Stimulated activated CD4-positive, alpha-beta T cell treated with anti-CD3 and anti-CD28 coated beads, Interleukin-4, amount 100 ng/mL, for 1 hour (primary cell): ENCODE results near the gene ZC3H8.

Experiments used
- DNase-seq: peaks from one replicate; pipeline ENCODE4 v3.0.0-alpha.2; 2020

ZC3H8 gene

GRCh38 chr2:112194482-112194881, 60.4 kb downstream of the ZC3H8 start:
- DNase-seq = no peak

GRCh38 chr2:112194028-112194427, 60.8 kb downstream of the ZC3H8 start:
- DNase-seq = no peak

DNA sequence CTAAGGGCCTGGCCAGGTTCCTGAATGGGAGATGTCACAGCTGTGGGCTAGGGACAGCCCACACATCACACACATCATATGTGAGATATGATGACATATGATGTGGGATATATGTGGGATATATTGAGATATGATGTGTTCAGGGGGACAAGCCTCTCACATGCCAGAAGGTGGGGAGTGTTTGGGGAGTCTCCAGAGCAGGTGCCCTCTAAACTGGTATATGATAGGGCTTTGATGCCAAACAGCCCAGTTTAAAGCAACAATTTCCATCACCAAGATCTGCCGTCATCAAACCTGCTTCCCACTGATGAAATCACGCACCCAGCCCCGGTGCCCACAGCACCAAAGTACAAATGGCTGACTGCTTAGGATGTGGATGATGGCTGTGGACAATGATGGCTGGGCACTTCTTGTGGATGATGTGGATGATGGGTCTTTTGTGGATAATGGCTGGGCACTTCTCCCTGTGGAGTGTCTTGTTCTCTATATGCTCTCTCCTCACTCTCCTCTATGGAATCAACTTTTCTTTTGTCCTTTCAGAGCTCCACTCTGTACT, 65.8 kb downstream of the ZC3H8 start:
- no peak for DNase-seq

GRCh38 chr2:112187805-112188596, 66.8 kb downstream of the ZC3H8 start:
- peak; percentile 74 for DNase-seq

DNA sequence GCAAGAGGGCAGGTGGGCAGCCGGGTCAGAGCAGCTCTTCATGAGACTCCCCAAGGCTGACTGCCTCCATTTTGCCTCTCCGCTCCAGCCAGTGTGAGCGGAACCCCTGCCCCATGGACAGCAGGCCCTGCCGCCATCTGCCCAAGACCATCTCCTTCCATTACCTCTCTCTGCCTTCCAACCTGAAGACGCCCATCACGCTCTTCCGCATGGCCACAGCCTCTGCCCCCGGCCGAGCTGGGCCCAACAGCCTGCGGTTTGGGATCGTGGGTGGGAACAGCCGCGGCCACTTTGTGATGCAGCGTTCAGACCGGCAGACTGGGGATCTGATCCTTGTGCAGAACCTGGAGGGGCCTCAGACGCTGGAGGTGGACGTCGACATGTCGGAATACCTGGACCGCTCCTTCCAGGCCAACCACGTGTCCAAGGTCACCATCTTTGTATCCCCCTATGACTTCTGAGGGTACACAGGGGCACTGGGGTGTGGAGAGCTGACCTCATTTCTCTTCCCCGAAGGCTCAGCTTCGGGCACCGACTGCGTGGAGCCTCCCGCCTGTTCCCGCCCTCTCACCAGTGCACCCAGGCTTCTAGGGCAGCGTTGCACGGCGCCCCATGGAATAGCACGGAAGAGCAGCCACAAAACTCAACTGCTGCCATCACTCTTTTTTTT, 67.7 kb downstream of the ZC3H8 start:
- DNase-seq = peak; percentile 22

DNA sequence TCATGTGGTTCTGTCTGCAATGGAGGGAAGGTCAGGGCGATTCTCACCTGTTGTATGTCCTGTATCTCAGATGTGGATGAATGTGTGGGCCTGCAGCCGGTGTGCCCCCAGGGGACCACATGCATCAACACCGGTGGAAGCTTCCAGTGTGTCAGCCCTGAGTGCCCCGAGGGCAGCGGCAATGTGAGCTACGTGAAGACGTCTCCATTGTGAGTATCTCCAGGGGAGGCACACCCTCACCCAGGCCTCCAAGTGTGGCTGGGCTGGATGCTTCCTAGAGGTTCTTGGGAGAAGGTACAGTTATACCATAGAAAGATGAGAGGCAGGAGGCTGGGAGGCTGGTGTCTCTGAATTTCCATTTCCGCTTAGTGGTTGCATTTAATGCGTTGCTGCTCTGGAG, 69.7 kb downstream of the ZC3H8 start:
- DNase-seq = no peak

GRCh38 chr2:112184121-112184520, 70.7 kb downstream of the ZC3H8 start:
- no peak for DNase-seq

DNA sequence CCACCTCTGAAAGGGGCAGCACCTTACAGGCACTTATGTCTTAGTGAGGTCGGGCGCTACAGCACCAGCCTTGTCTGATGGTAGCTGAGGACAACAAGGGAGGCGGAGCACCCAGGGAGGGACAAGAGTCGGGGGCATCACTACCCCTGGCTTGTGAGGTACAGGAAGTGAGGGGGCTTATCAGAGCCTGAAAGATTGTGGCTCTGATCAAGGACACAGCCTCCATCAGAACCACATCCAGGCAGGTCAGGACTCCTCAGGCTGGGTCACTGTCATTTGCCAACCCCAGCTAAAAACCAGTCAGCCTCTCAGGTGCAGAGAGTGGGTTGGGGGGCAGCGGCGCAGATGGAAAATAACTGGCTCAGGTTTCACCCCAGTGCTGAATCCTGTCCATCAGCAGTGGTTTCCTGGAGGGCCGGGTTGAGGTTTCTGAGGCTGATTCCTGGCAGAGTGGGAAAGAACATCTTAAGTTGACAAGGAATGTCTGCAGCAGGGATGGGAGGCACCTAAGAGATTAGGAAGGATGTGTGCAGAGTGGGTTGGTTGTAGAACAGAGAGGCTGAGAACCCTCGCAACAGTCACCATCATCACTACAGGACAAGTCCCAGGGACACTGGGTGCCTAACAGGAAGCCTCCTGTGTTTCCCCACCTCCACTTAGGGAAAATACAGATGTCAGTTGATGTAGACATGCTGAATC, 71.4 kb downstream of the ZC3H8 start:
- no peak for DNase-seq

DNA sequence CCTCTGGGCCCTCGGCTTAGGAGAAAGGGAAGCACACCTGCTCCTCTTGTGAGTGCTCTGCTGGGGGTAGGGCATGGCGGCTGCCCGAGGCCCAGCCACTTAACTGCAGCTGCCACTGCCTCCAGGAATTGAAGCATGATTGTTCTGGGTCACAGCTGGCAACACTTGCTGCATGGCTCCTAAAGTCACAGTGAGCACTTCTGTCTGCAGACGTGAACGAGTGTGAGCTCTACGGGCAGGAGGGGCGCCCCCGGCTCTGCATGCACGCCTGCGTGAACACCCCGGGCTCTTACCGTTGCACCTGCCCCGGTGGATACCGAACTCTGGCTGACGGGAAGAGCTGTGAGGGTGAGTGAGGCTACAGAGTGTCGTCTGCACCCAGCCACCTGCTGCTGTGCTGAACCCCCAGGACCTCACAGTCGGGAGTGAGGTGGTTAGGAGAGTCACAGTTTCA, 72.2 kb downstream of the ZC3H8 start:
- peak; percentile 63 for DNase-seq

GRCh38 chr2:112181571-112182290, 73.1 kb downstream of the ZC3H8 start:
- peak; percentile 72 for DNase-seq

DNA sequence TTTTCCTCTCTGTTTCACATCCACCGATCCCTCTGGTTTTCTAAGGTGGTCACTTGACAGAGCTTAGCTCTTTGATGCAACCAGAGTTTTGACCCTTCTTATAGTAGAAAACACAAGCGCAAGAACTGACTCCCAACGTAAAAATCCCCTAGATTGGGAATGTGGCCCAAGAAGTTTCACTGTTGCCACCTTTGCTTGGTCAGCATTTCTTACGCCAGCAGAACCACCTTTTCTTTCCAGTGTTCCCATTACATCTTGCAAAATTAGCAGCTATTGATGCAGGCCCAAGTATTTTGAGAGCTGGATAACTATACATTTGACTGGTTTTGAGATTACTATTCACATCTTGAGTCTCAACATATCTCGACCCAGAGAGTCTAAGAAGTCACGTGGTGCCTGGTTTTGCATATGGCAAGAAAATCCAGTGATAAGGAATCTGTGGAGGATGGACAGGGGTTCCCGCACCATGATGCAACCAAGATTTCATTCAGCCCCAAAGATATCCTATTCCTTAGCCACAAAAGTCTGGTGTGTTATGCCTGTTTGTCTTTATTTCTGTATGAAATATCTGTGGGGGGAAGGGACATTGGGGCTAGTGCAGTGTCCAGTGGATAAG, 78.8 kb downstream of the ZC3H8 start:
- no peak for DNase-seq

GRCh38 chr2:112175333-112175732, 79.5 kb downstream of the ZC3H8 start:
- no peak for DNase-seq

GRCh38 chr2:112174383-112174782, 80.5 kb downstream of the ZC3H8 start:
- DNase-seq = no peak

DNA sequence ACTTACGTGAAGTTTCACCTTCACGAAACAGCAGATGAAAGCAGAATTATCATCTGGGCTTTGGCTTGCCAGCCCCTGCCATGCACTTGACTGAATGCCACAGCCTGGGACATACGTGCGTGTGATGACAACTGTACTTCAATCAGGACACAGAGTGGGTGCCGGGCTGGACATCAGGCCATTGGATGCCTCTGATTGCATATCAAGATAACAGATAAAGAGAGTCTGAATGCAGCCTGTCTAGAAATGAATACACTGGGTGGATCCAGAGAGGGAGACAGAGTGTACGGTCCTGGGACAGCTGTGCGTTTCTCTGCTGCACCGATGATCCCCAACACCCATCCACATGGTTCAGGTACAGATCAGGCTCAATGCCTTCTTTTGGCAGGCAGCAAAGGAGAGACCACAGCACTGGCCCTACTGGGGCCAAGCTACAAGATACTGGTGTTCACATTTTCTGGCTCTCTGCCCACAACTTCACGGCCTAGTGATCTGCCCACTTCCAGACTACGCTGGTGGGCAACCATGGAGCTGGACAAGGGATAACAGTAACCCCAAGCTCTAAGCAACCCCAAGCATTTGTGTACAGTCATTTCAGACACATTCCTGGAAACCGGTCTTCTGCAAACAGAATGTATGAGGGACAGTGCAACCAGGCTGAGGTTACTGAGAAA, 81.1 kb downstream of the ZC3H8 start:
- no peak for DNase-seq

DNA sequence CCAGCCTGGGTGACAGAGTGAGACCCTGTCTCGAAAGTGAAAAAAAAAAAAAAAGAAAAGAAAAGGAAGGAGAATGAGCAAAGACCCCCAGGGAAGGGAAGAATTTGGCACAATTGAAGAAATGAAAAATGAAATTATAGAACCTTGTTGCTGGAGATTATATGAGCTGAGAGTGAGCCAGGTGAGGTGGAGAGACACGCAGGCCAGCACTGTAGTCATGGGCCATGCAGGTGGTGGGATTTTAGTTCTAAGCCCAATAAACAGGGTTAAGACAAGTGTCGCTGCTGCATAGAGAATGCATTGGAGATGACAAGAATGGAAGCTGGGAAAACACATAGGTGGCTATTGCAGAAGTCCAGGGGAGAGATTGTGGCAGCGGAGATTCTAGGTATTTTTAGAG, 84.3 kb downstream of the ZC3H8 start:
- DNase-seq = no peak

DNA sequence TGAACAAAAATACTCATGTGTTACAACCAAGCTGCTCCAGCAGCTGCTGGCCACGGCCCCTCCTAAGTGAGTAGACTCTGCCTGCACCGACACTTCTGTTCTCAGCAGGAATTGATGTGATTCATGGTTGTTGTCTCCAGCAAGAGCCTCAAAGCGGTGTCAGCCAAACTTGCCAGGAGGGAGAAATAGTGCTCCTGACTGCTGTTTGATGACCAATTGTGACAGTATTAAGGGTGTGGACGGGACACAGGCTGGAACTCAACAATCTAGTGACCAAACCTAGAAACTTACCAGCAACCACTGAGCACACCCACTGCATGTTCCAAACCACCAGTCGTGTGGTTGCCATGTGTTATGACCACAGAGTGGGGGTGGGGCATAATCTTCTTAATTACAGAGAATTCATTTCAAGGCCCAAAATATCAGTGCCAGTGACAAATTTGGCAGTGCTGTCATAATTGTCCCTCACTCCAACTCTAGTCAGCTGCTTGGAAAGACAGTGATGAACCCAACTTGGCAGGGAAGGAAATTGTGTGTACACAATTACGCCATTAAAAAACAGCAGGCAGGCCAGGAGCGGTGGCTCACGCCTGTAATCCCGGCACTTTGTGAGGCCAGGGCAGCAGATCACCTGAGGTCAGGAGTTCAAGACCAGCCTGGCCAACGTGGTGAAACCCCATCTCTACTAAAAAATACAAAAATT, 86.3 kb downstream of the ZC3H8 start:
- DNase-seq = no peak

GRCh38 chr2:112166806-112167499, 87.9 kb downstream of the ZC3H8 start:
- DNase-seq = peak; percentile 48

DNA sequence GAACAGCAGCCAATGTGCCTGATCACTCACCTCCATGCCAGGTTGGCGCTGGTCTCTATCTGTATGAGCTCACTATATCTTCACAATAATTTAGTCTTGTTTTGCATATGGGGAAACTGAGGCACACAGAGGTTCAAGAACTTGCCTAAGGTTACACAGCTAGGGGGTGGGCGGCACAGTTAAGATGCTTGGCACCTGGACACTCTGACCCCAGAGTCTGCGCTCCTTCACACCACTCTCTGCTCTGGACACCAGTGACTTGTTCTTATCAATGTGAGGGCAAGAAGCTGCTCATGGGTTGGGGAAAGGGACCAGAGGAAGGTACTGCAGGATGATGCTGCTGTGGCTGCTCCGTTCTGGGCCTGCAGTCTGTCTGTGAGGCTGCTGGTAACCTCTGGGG, 89.5 kb downstream of the ZC3H8 start:
- DNase-seq = no peak

DNA sequence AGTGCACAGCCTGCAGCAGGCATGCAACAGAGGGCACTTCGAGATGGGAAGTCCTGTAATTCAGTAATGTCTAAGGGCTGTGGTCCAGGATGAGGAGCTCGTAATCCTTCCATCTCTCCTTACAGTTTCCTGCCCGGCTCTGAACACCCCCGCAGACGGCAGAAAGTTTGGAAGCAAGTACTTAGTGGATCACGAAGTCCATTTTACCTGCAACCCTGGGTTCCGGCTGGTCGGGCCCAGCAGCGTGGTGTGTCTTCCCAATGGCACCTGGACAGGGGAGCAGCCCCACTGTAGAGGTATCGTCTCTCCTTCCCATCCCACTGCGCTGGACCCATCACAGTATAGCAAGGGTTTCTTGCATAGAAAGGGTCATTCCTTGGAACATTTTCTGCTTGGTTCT, 90.0 kb downstream of the ZC3H8 start:
- DNase-seq = no peak

DNA sequence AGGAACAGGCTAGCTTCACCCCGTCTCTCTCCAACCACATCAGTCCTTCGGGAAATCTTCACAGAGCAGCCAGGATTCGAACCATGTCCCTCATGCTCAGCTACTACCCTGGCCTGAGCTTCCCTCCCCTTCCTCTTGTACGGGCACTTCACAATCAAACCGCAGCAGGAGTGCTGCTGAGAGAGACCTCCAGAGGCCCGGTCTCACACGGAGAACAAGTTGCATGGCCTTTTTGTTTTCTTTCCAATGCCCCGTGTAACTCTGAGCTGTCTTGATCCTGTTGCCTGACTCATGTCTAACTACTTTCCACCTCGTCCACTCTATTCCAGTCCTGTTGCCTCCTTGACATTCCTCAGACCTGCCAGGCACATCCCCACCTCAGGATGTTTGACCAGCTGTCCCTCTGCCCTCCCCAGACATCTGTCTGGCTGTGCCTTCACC, 91.3 kb downstream of the ZC3H8 start:
- DNase-seq = no peak
